T-helper 1 cell treated with Interleukin-12 subunit alpha and Interleukin-12 subunit beta and Interleukin-4 antibody, amounts not matched to agents 30 ng/mL and 1 ng/mL, for 36 hours (primary cell): ENCODE measurements around the gene ARHGAP15. TPM values are rescaled to one million over a fixed set of nuclear protein-coding genes. Genes with fewer than 3 reads are reported as not detected.

Experiments used
- intact Hi-C: fragments of 100-400 bp; cut with micrococcal nuclease; formaldehyde crosslinking; loops from one replicate; pipeline ENCODE4 v1.15.1; 2024
- total RNA-seq: library from RNA; stranded (reverse); gene quantifications from 2 replicates; pipeline ENCODE4 v1.2.3, GENCODE V29; 2022

ARHGAP15 gene
- total RNA-seq, 1 donor from 2014 or later = 178 TPM

GRCh38 chr2:143258126-143258892 lies 129.1 kb downstream of the ARHGAP15 start:
- intact Hi-C loops = loop anchor here (2.0 to 5.0 kb wide), 4 partner anchors 130 to 1259 kb away; partner anchors contain the start of gene ARHGAP15

GRCh38 chr2:143259368-143259958 lies 130.2 kb downstream of the ARHGAP15 start:
- intact Hi-C loops = loop anchor here (1.0 to 5.0 kb wide), 11 partner anchors 23 to 1258 kb away; partner anchors contain the start of gene ARHGAP15

- intact Hi-C loops = loop anchor here (1.0 to 2.0 kb wide), 2 partner anchors 133 to 1071 kb away; partner anchors contain the start of gene ARHGAP15
Measured at GRCh38 chr2:143261986-143262385, 132.8 kb downstream of the ARHGAP15 start.

- intact Hi-C loops = loop anchor here (1.0 to 2.0 kb wide), 2 partner anchors 133 to 1070 kb away; partner anchors contain the start of gene ARHGAP15
Measured at GRCh38 chr2:143262389-143262788, 133.2 kb downstream of the ARHGAP15 start.

- intact Hi-C loops = loop anchor here (2.0 kb wide), 1 partner anchor 1070 kb away; a partner anchor contains a TSS
Measured at GRCh38 chr2:143263066-143263625, 133.9 kb downstream of the ARHGAP15 start.

GRCh38 chr2:143264851-143265250 lies 135.6 kb downstream of the ARHGAP15 start:
- intact Hi-C loops = no loop called here

GRCh38 chr2:143279672-143280071 lies 150.5 kb downstream of the ARHGAP15 start:
- intact Hi-C loops = no loop called here

GRCh38 chr2:143280097-143280757 lies 151.0 kb downstream of the ARHGAP15 start:
- intact Hi-C loops = no loop called here

- intact Hi-C loops = loop anchor here (1.0 kb wide), 1 partner anchor 23 kb away; no protein-coding TSS in a partner anchor
Measured at GRCh38 chr2:143282684-143283083, 153.5 kb downstream of the ARHGAP15 start.

- intact Hi-C loops = loop anchor here (1.0 kb wide), 4 partner anchors 79 to 250 kb away; no protein-coding TSS in a partner anchor
Measured at GRCh38 chr2:143284087-143284675, 155.0 kb downstream of the ARHGAP15 start.

- intact Hi-C loops = no loop called here
Measured at GRCh38 chr2:143289025-143289424, 159.8 kb downstream of the ARHGAP15 start.

GRCh38 chr2:143290221-143290620 lies 161.0 kb downstream of the ARHGAP15 start:
- intact Hi-C loops = no loop called here

GRCh38 chr2:143294068-143294467 lies 164.8 kb downstream of the ARHGAP15 start:
- intact Hi-C loops = no loop called here

GRCh38 chr2:143296089-143296488 lies 166.9 kb downstream of the ARHGAP15 start:
- intact Hi-C loops = no loop called here

GRCh38 chr2:143297182-143297581 lies 168.0 kb downstream of the ARHGAP15 start:
- intact Hi-C loops = no loop called here

GRCh38 chr2:143300536-143300935 lies 171.3 kb downstream of the ARHGAP15 start:
- intact Hi-C loops = no loop called here

GRCh38 chr2:143311426-143311825 lies 182.2 kb downstream of the ARHGAP15 start:
- intact Hi-C loops = no loop called here

- intact Hi-C loops = no loop called here
Measured at GRCh38 chr2:143312441-143312840, 183.2 kb downstream of the ARHGAP15 start.

- intact Hi-C loops = no loop called here
Measured at GRCh38 chr2:143313861-143314260, 184.6 kb downstream of the ARHGAP15 start.

- intact Hi-C loops = no loop called here
Measured at GRCh38 chr2:143321994-143322393, 192.8 kb downstream of the ARHGAP15 start.

GRCh38 chr2:143329288-143329687 lies 200.1 kb downstream of the ARHGAP15 start:
- intact Hi-C loops = no loop called here
